Measurements from ENCODE around the gene COX6A1. TPM values are rescaled to one million over a fixed set of nuclear protein-coding genes. Genes with fewer than 3 reads are reported as not detected.
"Not testable (repeated sequence)": the region's sequence is repeated elsewhere in the genome, so short reads cannot be mapped to it uniquely, and the experiment has no call there.

COX6A1 gene
- total and polyA plus RNA-seq, 5 experiments from 2014 or later, result 131 to 799 (median 683) TPM

GRCh38 chr12:120438495-120439198 lies 734 bp downstream of the COX6A1 start:
- POLR2A ChIA-PET, result interaction anchor here (0.7 to 1.8 kb wide), 6 partner anchors 7 to 362 kb away, joined by 3 to 13 read pairs (median 6); partner anchors contain the start of genes GATC, RNU4-1, RNU4-2 and TRIAP1
- DNase-seq, result no peak
- no peaks in the 10 kb centered on the region for H3K27me3 Mint-ChIP-seq
- H3K9me3 Mint-ChIP-seq, result no peaks in the 10 kb centered on the region
- peak overlapping the region; percentile 83 to 98 (median 96) for H3K4me3 Mint-ChIP-seq
- H3K27ac Mint-ChIP-seq, result peak overlapping the region; percentile 47 to 97 (median 94)
- no peak for ATAC-seq
- peaks cover 0 to 36% (median 0%) of the 10 kb centered on the region in 3 donors for H3K36me3 Mint-ChIP-seq
- H3K4me1 Mint-ChIP-seq, result peaks cover 5 to 33% (median 30%) of the 10 kb centered on the region in 4 donors

- H3K27ac Mint-ChIP-seq, result peak overlapping the region in 8 of 10 donors; percentile 3 to 81 (median 49)
- ATAC-seq, result peak; percentile 43 to 51
- no peaks in the 10 kb centered on the region for H3K27me3 Mint-ChIP-seq
- H3K36me3 Mint-ChIP-seq, result peaks cover 0 to 41% (median 0%) of the 10 kb centered on the region in 3 donors
- H3K4me1 Mint-ChIP-seq, result peaks cover 5 to 35% (median 33%) of the 10 kb centered on the region in 4 donors
- POLR2A ChIA-PET, result interaction anchor here (0.9 to 1.1 kb wide), 4 partner anchors 9 to 56 kb away, joined by 3 to 4 read pairs (median 3); partner anchors contain the start of genes DYNLL1 and SRSF9
- peak; percentile 68 to 86 (median 74) for DNase-seq
- peak overlapping the region; percentile 28 to 83 (median 56) for H3K4me3 Mint-ChIP-seq
- no peaks in the 10 kb centered on the region for H3K9me3 Mint-ChIP-seq
These were observed 1.8 kb downstream of the COX6A1 start for GRCh38 chr12:120439646-120440247.

- DNase-seq (no peak), ATAC-seq (no peak)
- Mint-ChIP-seq H3K36me3 (peaks cover 0 to 45% (median 0%) of the 10 kb centered on the region in 3 donors), H3K4me1 (peaks cover 9 to 49% (median 36%) of the 10 kb centered on the region in 4 donors), H3K4me3 (peak overlapping the region; percentile 90 to 100 (median 98)), H3K9me3 (no peaks in the 10 kb centered on the region), H3K27me3 (peaks cover 0 to 1% (median 0%) of the 10 kb centered on the region in 5 donors), H3K27ac (peak overlapping the region in 8 of 10 donors; percentile 35 to 99 (median 78))
- POLR2A ChIA-PET, result interaction anchor here (0.5 to 3.6 kb wide), 6 partner anchors 15 to 387 kb away, joined by 3 to 18 read pairs (median 5); partner anchors contain the start of gene SRSF9
These were observed 6.8 kb downstream of the COX6A1 start for GRCh38 chr12:120444676-120445075.

GRCh38 chr12:120445911-120446843 lies 8.3 kb downstream of the COX6A1 start, which contains the start of the genes GATC and TRIAP1:
GATC (plus strand) TSS chr12:120446444; CDS start chr12:120446481, 37 bp downstream.
TRIAP1 (minus strand) TSS chr12:120446384; CDS start chr12:120446372, 12 bp downstream.
- peak within 1 kb of the TSS; percentile 94 to 99 (median 98) for H3K27ac Mint-ChIP-seq
- POLR2A ChIA-PET, result interaction anchor here (0.6 to 3.6 kb wide), 4 partner anchors 8 to 245 kb away, joined by 3 to 18 read pairs (median 4); partner anchors contain the start of genes COX6A1, RPLP0 and SRSF9

GRCh38 chr12:120446844-120447178 lies 8.9 kb downstream of the COX6A1 start:
- Mint-ChIP-seq H3K4me3 (peak overlapping the region; percentile 90 to 100 (median 98)), H3K36me3 (peaks cover 0 to 36% (median 0%) of the 10 kb centered on the region in 3 donors), H3K4me1 (peaks cover 9 to 45% (median 27%) of the 10 kb centered on the region in 4 donors), H3K27ac (peak overlapping the region; percentile 94 to 99 (median 98))
- H3K9me3 Mint-ChIP-seq, ATAC-seq, DNase-seq, H3K27me3 Mint-ChIP-seq: not testable (repeated sequence)
- POLR2A ChIA-PET, result interaction anchor here (0.7 to 3.6 kb wide), 4 partner anchors 8 to 1978 kb away, joined by 4 to 18 read pairs (median 4); partner anchors contain the start of genes RPLP0 and SRSF9

More at GRCh38 chr12:120445911-120446843, 8.3 kb downstream of the COX6A1 start, which contains the start of the genes GATC and TRIAP1:
- Mint-ChIP-seq H3K4me3 (peak within 1 kb of the TSS; percentile 90 to 100 (median 98)), H3K4me1 (peaks cover 9 to 45% (median 27%) of the 10 kb centered on the region in 4 donors), H3K9me3 (no peaks in the 10 kb centered on the region), H3K27me3 (peaks cover 0 to 1% (median 0%) of the 10 kb centered on the region in 5 donors), H3K36me3 (peaks cover 0 to 38% (median 0%) of the 10 kb centered on the region in 3 donors)
- DNase-seq, result peak; percentile 77 to 90 (median 86)
- peak; percentile 96 to 98 for ATAC-seq

GRCh38 chr12:120447992-120448391 lies 10.1 kb downstream of the COX6A1 start:
- H3K27ac Mint-ChIP-seq, result peak overlapping the region in 6 of 10 donors; percentile 59 to 99 (median 98)
- ATAC-seq (no peak), DNase-seq (no peak)
- POLR2A ChIA-PET, result interaction anchor here (0.7 to 3.6 kb wide), 9 partner anchors 8 to 331 kb away, joined by 3 to 19 read pairs (median 3); partner anchors contain the start of gene SRSF9
- peaks cover 0 to 38% (median 0%) of the 10 kb centered on the region in 3 donors for H3K36me3 Mint-ChIP-seq
- no peaks in the 10 kb centered on the region for H3K9me3 Mint-ChIP-seq
- H3K4me1 Mint-ChIP-seq, result peaks cover 9 to 46% (median 27%) of the 10 kb centered on the region in 4 donors
- peak overlapping the region in 9 of 10 donors; percentile 90 to 100 (median 97) for H3K4me3 Mint-ChIP-seq
- peaks cover 0 to 1% (median 0%) of the 10 kb centered on the region in 5 donors for H3K27me3 Mint-ChIP-seq

GRCh38 chr12:120452524-120452923 lies 14.6 kb downstream of the COX6A1 start:
- H3K36me3 Mint-ChIP-seq, result peaks cover 0 to 62% (median 0%) of the 10 kb centered on the region in 3 donors
- peak overlapping the region in 2 of 10 donors; percentile 52 to 65 for H3K27ac Mint-ChIP-seq
- H3K9me3 Mint-ChIP-seq, H3K4me3 Mint-ChIP-seq, DNase-seq, ATAC-seq, H3K27me3 Mint-ChIP-seq: not testable (repeated sequence)
- peaks cover 5 to 28% (median 13%) of the 10 kb centered on the region in 4 donors for H3K4me1 Mint-ChIP-seq
- POLR2A ChIA-PET, result interaction anchor here (2.0 kb wide), 1 partner anchor 16 kb away, joined by 5 read pairs; no protein-coding TSS in a partner anchor

- Mint-ChIP-seq H3K27ac (peak overlapping the region in 4 of 10 donors; percentile 21 to 61 (median 34)), H3K4me1 (peaks cover 0 to 21% (median 10%) of the 10 kb centered on the region in 4 donors), H3K36me3 (peaks cover 0 to 67% (median 0%) of the 10 kb centered on the region in 3 donors), H3K9me3 (no peaks in the 10 kb centered on the region), H3K27me3 (no peaks in the 10 kb centered on the region), H3K4me3 (peak overlapping the region in 1 of 10 donors; percentile 4)
- DNase-seq, result no peak
- ATAC-seq, result no peak
- POLR2A ChIA-PET, result interaction anchor here (0.5 to 2.0 kb wide), 3 partner anchors 15 to 898 kb away, joined by 3 to 7 read pairs (median 5); partner anchors contain the start of gene DYNLL1
These were observed 15.3 kb downstream of the COX6A1 start for GRCh38 chr12:120453060-120453750.

- POLR2A ChIA-PET, result interaction anchor here (0.6 to 2.0 kb wide), 4 partner anchors 14 to 1767 kb away, joined by 3 to 7 read pairs (median 4); partner anchors contain the start of gene DYNLL1
- DNase-seq (peak in 2 of 10 donors; percentile 25 to 37), ATAC-seq (peak; percentile 87 to 94)
- H3K4me3 Mint-ChIP-seq, result no peak overlapping the region
- H3K27me3 Mint-ChIP-seq, result no peaks in the 10 kb centered on the region
- H3K36me3 Mint-ChIP-seq, result peaks cover 0 to 71% (median 3%) of the 10 kb centered on the region in 3 donors
- H3K27ac Mint-ChIP-seq, result peak overlapping the region in 7 of 10 donors; percentile 8 to 81 (median 35)
- no peaks in the 10 kb centered on the region for H3K9me3 Mint-ChIP-seq
- peaks cover 0 to 18% (median 10%) of the 10 kb centered on the region in 4 donors for H3K4me1 Mint-ChIP-seq
These were observed 16.1 kb downstream of the COX6A1 start for GRCh38 chr12:120453977-120454376.

GRCh38 chr12:120455302-120455701 lies 17.4 kb downstream of the COX6A1 start:
- POLR2A ChIA-PET, result interaction anchor here (0.6 kb wide), 1 partner anchor 10 kb away, joined by 4 read pairs; no protein-coding TSS in a partner anchor
- DNase-seq, result no peak
- peaks cover 0 to 10% (median 6%) of the 10 kb centered on the region in 4 donors for H3K4me1 Mint-ChIP-seq
- ATAC-seq, result no peak
- H3K9me3 Mint-ChIP-seq, result no peaks in the 10 kb centered on the region
- peaks cover 0 to 80% (median 6%) of the 10 kb centered on the region in 3 donors for H3K36me3 Mint-ChIP-seq
- H3K27me3 Mint-ChIP-seq, result no peaks in the 10 kb centered on the region
- H3K27ac Mint-ChIP-seq, result peak overlapping the region in 2 of 10 donors; percentile 69 to 77
- H3K4me3 Mint-ChIP-seq, result no peak overlapping the region
